ENCODE measurements around the gene ATG4A. TPM values are rescaled to one million over a fixed set of nuclear protein-coding genes. Genes with fewer than 3 reads are reported as not detected.

The ATG4A gene
- total RNA-seq, 1 donor from 2014 or later, result 17.4 TPM

GRCh38 chrX:108148524-108148923 is 56.9 kb downstream of the ATG4A start:
- TF ChIP-seq, protein P1, sequence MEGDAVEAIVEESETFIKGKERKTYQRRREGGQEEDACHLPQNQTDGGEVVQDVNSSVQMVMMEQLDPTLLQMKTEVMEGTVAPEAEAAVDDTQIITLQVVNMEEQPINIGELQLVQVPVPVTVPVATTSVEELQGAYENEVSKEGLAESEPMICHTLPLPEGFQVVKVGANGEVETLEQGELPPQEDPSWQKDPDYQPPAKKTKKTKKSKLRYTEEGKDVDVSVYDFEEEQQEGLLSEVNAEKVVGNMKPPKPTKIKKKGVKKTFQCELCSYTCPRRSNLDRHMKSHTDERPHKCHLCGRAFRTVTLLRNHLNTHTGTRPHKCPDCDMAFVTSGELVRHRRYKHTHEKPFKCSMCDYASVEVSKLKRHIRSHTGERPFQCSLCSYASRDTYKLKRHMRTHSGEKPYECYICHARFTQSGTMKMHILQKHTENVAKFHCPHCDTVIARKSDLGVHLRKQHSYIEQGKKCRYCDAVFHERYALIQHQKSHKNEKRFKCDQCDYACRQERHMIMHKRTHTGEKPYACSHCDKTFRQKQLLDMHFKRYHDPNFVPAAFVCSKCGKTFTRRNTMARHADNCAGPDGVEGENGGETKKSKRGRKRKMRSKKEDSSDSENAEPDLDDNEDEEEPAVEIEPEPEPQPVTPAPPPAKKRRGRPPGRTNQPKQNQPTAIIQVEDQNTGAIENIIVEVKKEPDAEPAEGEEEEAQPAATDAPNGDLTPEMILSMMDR (IDR thresholded peaks at IDR 0.05; ENCODE audit: borderline replicate concordance), result no peak
- no peaks in the 10 kb centered on the region for H3K27me3 ChIP-seq (ENCODE audit: low read depth)
- H3K9me3 ChIP-seq (replicated peaks), result no peaks in the 10 kb centered on the region
- no peak overlapping the region for H3K4me3 ChIP-seq
- peaks cover 20% of the 10 kb centered on the region for H3K36me3 ChIP-seq
- no peak for DNase-seq
- H3K27ac ChIP-seq (replicated peaks), result no peak overlapping the region
- no peaks in the 10 kb centered on the region for H3K4me1 ChIP-seq
- intact Hi-C loops (cut with micrococcal nuclease), result no loop called here

DNA sequence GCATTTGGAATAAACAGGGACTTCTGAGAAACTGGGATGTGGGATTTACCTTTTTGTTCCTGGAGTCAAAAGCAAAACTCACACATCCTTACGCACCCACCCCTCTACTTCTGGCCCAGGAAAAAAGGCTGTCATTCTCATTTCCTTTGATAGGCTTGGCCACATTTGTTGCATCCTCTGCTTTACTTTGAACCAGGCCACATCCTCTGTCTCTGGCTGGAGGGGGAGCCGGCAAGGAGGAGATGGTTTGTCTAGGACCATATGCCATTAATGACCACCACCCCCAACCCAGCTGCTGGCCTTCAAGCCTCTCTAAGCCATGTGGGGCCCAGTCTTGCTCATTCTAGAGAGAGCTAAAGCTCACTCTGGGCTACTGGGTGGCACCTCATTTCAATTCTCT is 64.5 kb downstream of the ATG4A start:
- Histone ChIP-seq H3K36me3 (peaks cover 2% of the 10 kb centered on the region), H3K4me1 (no peaks in the 10 kb centered on the region), H3K27ac (replicated peaks) (no peak overlapping the region), H3K27me3 (ENCODE audit: low read depth) (no peaks in the 10 kb centered on the region), H3K4me3 (no peak overlapping the region), H3K9me3 (replicated peaks) (no peaks in the 10 kb centered on the region)
- no peak for DNase-seq
- TF ChIP-seq, protein P1 (IDR thresholded peaks at IDR 0.05; ENCODE audit: borderline replicate concordance), result no peak
- intact Hi-C loops (cut with micrococcal nuclease), result no loop called here

GRCh38 chrX:108156934-108157466 is 65.4 kb downstream of the ATG4A start:
- Histone ChIP-seq H3K27ac (replicated peaks) (no peak overlapping the region), H3K4me3 (no peak overlapping the region), H3K9me3 (replicated peaks) (no peaks in the 10 kb centered on the region), H3K4me1 (no peaks in the 10 kb centered on the region), H3K27me3 (ENCODE audit: low read depth) (no peaks in the 10 kb centered on the region), H3K36me3 (no peaks in the 10 kb centered on the region)
- intact Hi-C loops (cut with micrococcal nuclease), result no loop called here
- DNase-seq, result no peak
- TF ChIP-seq, protein P1 (IDR thresholded peaks at IDR 0.05; ENCODE audit: borderline replicate concordance), result no peak

GRCh38 chrX:108157628-108158027 is 66.0 kb downstream of the ATG4A start:
- Histone ChIP-seq H3K9me3 (replicated peaks) (no peaks in the 10 kb centered on the region), H3K4me3 (no peak overlapping the region), H3K36me3 (no peaks in the 10 kb centered on the region), H3K4me1 (no peaks in the 10 kb centered on the region), H3K27me3 (ENCODE audit: low read depth) (no peaks in the 10 kb centered on the region), H3K27ac (replicated peaks) (no peak overlapping the region)
- DNase-seq, result no peak
- intact Hi-C loops (cut with micrococcal nuclease), result no loop called here
- TF ChIP-seq, protein P1 (IDR thresholded peaks at IDR 0.05; ENCODE audit: borderline replicate concordance), result no peak

GRCh38 chrX:108159028-108159670 is 67.6 kb downstream of the ATG4A start:
- intact Hi-C loops (cut with micrococcal nuclease), result no loop called here

More at GRCh38 chrX:108159028-108159670, 67.6 kb downstream of the ATG4A start:
- H3K4me3 ChIP-seq, result no peak overlapping the region
- H3K9me3 ChIP-seq (replicated peaks), result no peaks in the 10 kb centered on the region
- no peaks in the 10 kb centered on the region for H3K36me3 ChIP-seq
- no peak for DNase-seq
- TF ChIP-seq, protein P1 (IDR thresholded peaks at IDR 0.05; ENCODE audit: borderline replicate concordance), result no peak
- no peaks in the 10 kb centered on the region for H3K27me3 ChIP-seq (ENCODE audit: low read depth)
- no peak overlapping the region for H3K27ac ChIP-seq (replicated peaks)
- no peaks in the 10 kb centered on the region for H3K4me1 ChIP-seq
